ENCODE results near the gene CLIC4. TPM values are rescaled to one million over a fixed set of nuclear protein-coding genes. Genes with fewer than 3 reads are reported as not detected.

Gene CLIC4
- total RNA-seq, 1 experiment from 2014 or later = 242 TPM

DNA sequence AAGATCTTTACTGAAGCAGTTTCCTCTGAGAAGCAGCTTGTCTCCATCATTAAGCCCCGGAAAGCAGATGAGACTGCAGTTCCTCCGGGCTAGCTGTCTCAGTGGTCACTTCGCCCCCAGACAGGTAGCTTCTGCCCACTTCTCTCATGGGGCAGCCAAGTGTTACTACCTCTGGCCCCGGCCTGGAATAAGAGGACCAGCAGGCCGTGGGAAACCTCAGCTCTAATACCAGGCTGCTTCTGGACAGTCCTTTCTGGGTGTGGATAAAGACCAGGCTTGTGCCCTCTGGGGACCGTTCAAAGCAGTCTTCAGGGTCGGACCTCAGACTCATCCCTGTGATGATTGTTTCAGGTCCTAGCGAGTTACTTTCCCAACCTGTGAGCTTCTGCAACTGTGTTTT lies 130.0 kb downstream of the CLIC4 start:
- H3K4me3 Mint-ChIP-seq (ENCODE audit: unreplicated experiment) = no peak overlapping the region
- peaks cover 6% of the 10 kb centered on the region for H3K4me1 Mint-ChIP-seq (ENCODE audit: insufficient read depth, unreplicated experiment)
- TF ChIP-seq, protein P1, sequence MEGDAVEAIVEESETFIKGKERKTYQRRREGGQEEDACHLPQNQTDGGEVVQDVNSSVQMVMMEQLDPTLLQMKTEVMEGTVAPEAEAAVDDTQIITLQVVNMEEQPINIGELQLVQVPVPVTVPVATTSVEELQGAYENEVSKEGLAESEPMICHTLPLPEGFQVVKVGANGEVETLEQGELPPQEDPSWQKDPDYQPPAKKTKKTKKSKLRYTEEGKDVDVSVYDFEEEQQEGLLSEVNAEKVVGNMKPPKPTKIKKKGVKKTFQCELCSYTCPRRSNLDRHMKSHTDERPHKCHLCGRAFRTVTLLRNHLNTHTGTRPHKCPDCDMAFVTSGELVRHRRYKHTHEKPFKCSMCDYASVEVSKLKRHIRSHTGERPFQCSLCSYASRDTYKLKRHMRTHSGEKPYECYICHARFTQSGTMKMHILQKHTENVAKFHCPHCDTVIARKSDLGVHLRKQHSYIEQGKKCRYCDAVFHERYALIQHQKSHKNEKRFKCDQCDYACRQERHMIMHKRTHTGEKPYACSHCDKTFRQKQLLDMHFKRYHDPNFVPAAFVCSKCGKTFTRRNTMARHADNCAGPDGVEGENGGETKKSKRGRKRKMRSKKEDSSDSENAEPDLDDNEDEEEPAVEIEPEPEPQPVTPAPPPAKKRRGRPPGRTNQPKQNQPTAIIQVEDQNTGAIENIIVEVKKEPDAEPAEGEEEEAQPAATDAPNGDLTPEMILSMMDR (IDR thresholded peaks at IDR 0.05; ENCODE audit: unreplicated experiment) = no peak
- CTCF ChIA-PET = no interaction called here
- intact Hi-C loops (cut with micrococcal nuclease) = no loop called here
- no peak for DNase-seq (ENCODE audit: unreplicated experiment)
- POLR2A ChIA-PET = no interaction called here
- no TSS peak for BruUV-seq (replicated peaks)
- H3K27me3 Mint-ChIP-seq (ENCODE audit: insufficient read depth, unreplicated experiment) = peaks cover 13% of the 10 kb centered on the region
- H3K27ac Mint-ChIP-seq (ENCODE audit: low read depth, unreplicated experiment) = no peak overlapping the region
- H3K36me3 Mint-ChIP-seq (ENCODE audit: insufficient read depth, unreplicated experiment) = no peaks in the 10 kb centered on the region
- H3K9me3 Mint-ChIP-seq (ENCODE audit: unreplicated experiment) = no peaks in the 10 kb centered on the region

DNA sequence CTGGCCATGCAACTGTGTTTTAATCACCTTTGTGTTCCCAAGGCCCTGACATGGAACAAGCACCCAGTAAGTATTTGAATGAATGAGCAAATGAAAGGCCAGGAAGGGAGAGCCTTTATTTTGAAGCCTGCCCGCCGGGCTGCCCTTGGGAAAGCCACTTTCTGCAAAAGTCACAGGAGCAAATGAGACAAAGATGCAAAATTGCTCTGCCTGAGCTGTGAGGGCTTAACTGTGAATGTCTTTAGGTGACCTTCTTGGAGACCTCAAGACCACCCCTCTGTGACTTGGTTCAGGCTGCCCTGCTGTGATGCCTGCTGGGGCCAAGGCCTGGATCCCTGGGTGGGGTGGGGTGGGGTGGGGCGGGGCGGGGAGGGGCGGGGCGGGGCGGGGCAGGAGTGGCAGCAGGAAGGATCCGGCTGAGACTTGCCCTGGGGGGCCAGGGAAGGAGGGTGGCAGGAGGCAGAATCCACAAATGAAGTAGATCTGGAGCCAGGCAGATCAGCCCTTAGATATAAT lies 130.8 kb downstream of the CLIC4 start:
- intact Hi-C loops (cut with micrococcal nuclease) = no loop called here
- H3K9me3 Mint-ChIP-seq (ENCODE audit: unreplicated experiment) = no peaks in the 10 kb centered on the region
- CTCF ChIA-PET = no interaction called here
- no peak for DNase-seq (ENCODE audit: unreplicated experiment)
- no peak overlapping the region for H3K27ac Mint-ChIP-seq (ENCODE audit: low read depth, unreplicated experiment)
- peaks cover 6% of the 10 kb centered on the region for H3K4me1 Mint-ChIP-seq (ENCODE audit: insufficient read depth, unreplicated experiment)
- POLR2A ChIA-PET = no interaction called here
- TF ChIP-seq, protein P1 (IDR thresholded peaks at IDR 0.05; ENCODE audit: unreplicated experiment) = no peak
- peaks cover 21% of the 10 kb centered on the region for H3K27me3 Mint-ChIP-seq (ENCODE audit: insufficient read depth, unreplicated experiment)
- no TSS peak for BruUV-seq (replicated peaks)
- no peaks in the 10 kb centered on the region for H3K36me3 Mint-ChIP-seq (ENCODE audit: insufficient read depth, unreplicated experiment)
- no peak overlapping the region for H3K4me3 Mint-ChIP-seq (ENCODE audit: unreplicated experiment)

DNA sequence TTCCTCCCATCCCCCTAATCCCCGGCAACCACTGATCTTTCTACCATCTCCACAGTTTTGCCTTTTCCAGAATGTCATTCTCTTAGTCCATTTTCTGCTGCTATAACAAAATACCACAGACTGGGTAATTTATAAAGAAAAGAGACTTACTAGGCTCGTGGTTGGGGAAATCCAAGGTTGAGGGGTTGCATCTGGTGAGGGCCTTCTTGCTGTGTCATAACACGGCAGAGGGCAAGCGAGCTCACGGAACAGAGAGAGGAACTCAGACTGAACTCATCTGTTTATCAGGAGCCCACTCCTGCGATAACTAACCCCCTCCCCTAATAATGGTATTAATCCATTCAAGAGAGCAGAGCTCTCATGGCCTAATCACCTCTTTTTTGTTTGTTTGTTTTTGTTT lies 132.8 kb downstream of the CLIC4 start:
- Mint-ChIP-seq H3K4me1 (ENCODE audit: insufficient read depth, unreplicated experiment) (peaks cover 6% of the 10 kb centered on the region), H3K4me3 (ENCODE audit: unreplicated experiment) (no peak overlapping the region), H3K27ac (ENCODE audit: low read depth, unreplicated experiment) (no peak overlapping the region), H3K27me3 (ENCODE audit: insufficient read depth, unreplicated experiment) (peaks cover 41% of the 10 kb centered on the region), H3K36me3 (ENCODE audit: insufficient read depth, unreplicated experiment) (no peaks in the 10 kb centered on the region), H3K9me3 (ENCODE audit: unreplicated experiment) (no peaks in the 10 kb centered on the region)
- DNase-seq (ENCODE audit: unreplicated experiment) = no peak
- CTCF ChIA-PET = no interaction called here
- intact Hi-C loops (cut with micrococcal nuclease) = no loop called here
- BruUV-seq (replicated peaks) = no TSS peak
- POLR2A ChIA-PET = no interaction called here
- TF ChIP-seq, protein P1 (IDR thresholded peaks at IDR 0.05; ENCODE audit: unreplicated experiment) = no peak

DNA sequence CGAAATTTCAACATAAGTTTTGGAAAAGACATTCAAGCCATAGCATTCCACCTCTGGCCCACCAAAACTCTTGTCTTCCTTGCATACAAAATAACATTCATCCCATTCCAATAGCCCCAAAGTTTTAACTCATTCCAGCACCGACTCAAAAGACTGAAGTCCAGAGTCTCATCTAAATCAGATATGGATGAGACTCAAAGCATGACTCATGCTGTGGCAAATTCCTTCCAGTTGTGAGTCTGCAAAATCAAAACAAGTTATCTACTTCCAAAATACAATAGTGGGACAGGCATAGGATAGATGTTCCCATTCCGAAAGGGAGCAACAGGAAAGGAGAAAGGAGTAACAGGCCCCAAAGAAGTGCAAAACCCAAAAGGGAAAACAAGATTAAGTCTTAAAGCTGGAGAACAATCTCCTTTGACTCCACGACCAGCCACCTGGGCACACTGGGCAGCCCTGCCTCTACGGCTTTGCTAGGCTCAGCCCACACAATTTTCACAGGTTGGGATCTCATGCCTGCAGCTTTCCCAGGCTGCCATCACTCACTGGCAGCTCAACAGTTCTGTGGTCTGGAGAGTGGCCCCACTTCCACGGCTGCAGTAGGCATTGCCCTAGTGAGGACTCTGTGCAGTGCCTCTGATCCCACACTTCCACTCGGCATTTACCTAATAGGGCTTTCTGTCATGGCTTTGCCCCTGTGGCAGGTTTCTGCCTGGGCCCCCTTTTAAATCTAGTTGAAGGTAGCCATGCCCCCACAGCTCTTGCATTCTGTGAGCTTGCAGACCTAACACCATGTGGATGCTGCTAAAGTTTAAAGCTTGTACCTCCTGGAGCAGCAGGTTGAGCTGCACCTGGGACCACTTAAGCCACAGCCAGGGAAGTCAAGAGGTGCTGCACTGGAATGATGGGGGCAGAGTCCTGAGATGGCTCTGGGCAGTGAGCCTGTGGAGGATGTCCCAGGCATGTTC lies 133.8 kb downstream of the CLIC4 start:
- POLR2A ChIA-PET = no interaction called here
- CTCF ChIA-PET = interaction anchor here (0.6 to 1.3 kb wide), 5 partner anchors 17 to 741 kb away, joined by 3 to 4 read pairs (median 3); no protein-coding TSS in a partner anchor
- intact Hi-C loops (cut with micrococcal nuclease) = no loop called here
- TF ChIP-seq, protein P1 (IDR thresholded peaks at IDR 0.05; ENCODE audit: unreplicated experiment) = no peak
- BruUV-seq (replicated peaks) = no TSS peak
- Mint-ChIP-seq H3K9me3 (ENCODE audit: unreplicated experiment) (no peaks in the 10 kb centered on the region), H3K36me3 (ENCODE audit: insufficient read depth, unreplicated experiment) (no peaks in the 10 kb centered on the region), H3K27me3 (ENCODE audit: insufficient read depth, unreplicated experiment) (peaks cover 51% of the 10 kb centered on the region), H3K4me1 (ENCODE audit: insufficient read depth, unreplicated experiment) (peaks cover 6% of the 10 kb centered on the region), H3K27ac (ENCODE audit: low read depth, unreplicated experiment) (no peak overlapping the region), H3K4me3 (ENCODE audit: unreplicated experiment) (no peak overlapping the region)
- no peak for DNase-seq (ENCODE audit: unreplicated experiment)

Measured in MCF 10A (cell line).